Measurements from ENCODE around the gene ARMCX4.
"Not testable (repeated sequence)": the region's sequence is repeated elsewhere in the genome, so short reads cannot be mapped to it uniquely, and the experiment has no call there.

ARMCX4 gene

GRCh38 chrX:101485212-101485949 lies at the start of gene ARMCX4:
TSS of gene ARMCX4 (plus strand) at chrX:101485456. CDS start at chrX:101488590, 3,134 bp downstream.
- DNase-seq: peak; percentile 47 to 55

DNA sequence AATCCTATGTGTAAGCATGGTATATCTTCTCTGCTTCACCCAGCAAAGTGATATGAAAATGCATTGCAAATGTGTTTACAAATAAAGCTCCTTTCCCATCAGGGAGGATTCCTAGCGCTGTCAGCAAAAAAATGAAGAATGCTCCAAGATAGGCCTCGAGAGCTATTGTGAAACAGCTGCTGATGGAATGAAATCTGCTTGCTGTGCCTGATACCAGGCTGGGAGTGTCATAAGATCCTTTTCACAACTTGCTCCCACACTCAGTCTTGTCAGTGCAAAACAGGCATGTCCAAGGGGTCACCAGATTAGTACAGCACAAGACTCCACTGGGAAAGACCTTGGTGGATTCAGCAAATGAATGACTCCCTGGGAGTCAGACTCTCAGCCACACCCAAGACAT lies 43.2 kb upstream of the ARMCX4 start:
- no peak for DNase-seq

DNA sequence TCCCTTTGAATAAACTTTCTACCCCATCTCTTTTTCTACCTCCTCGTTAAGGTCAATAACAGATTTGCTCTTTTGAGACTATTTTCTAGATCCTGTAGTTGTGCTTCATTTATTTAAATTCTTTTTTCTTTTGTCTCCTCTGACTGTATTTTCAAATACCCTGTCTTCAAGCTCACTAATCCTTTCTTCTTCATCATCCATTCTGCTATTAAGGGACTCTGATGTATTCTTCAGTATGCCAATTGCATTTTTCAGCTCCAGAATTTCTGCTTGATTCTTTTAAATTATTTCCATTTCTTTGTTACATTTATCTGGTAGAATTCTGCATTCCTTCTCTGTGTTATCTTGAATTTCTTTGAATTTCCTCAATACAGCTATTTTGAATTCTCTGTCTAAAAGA lies 36.0 kb upstream of the ARMCX4 start:
- no peak for DNase-seq

- DNase-seq: no peak
Observed at GRCh38 chrX:101450085-101450484, 35.2 kb upstream of the ARMCX4 start.

DNA sequence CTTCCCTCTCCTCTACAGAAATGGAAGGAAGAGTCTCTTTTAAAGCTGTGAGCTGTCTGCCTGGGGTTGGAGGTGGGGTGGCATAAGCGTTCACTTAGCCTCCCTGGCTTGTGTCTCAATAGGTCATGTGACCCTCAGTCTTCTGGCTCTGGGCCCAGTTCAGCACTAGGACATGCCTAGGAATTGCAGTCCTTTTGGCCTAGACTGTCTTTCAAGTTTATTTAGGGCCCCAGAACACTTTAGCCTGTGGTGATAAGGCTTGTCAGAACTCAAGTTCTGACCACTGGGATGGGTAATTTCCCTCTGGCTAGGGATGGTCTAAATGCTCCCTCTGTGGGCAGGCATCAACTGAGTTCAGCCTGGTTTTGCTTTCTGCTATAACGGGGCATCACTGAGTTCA lies 34.3 kb upstream of the ARMCX4 start:
- no peak for DNase-seq

GRCh38 chrX:101452056-101452455 lies 33.2 kb upstream of the ARMCX4 start:
- DNase-seq: no peak

DNA sequence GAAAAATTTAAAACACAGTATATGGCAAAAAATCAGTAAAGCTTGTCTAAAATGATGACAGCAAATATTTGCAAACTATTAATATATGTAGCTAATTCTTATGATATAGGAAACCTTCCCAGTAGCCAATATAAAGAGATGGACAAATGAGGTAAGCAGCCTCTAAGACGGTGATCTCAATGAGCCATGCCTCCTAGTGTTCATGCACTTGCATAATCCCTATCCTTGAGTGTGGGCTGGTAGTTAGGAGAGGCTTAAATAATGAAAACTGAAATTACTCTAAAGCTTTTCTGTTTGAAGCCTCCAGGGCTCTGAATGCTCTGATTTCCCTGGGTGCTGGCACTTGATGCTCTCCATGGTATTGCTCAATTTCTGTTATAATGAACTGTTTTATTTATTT lies 24.6 kb upstream of the ARMCX4 start:
- no peak for DNase-seq

DNA sequence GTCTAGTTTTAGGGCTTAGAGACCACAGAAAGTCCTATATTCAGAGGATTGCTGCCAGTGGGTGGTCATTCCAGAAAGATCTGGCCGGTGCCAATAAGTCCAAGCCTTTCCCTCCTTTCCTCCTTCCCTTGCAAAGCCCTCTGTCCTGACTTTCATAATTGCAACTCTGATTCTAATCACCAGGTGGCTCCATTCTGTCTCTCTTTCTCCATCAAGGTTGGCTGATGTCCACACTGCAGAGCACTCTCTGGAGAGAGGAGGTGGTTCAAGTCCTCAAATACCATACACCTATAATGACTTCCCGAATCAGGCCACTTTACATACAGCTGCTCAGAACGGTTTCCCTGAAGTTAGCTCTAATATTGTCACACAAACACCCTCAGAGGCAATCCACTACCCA lies 22.4 kb upstream of the ARMCX4 start:
- no peak for DNase-seq

DNA sequence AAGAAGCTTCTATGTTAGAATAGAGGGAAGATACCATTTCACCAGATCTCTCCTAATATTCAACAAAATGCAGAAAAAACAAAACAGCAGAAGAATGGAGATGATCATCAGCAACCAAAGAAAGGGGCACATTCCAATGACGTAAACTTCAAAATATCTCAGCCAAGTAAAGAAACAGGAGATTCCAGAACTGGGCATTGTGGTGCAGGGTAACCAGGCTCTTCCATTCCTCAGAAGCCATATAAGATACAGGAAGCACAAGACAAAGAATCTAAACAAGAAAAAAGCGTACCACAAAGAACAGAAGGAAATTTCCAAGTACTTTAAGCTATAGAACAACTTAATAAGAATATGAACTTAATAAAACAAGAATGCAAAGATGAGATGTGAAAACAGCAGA lies 6.9 kb upstream of the ARMCX4 start:
- no peak for DNase-seq

DNA sequence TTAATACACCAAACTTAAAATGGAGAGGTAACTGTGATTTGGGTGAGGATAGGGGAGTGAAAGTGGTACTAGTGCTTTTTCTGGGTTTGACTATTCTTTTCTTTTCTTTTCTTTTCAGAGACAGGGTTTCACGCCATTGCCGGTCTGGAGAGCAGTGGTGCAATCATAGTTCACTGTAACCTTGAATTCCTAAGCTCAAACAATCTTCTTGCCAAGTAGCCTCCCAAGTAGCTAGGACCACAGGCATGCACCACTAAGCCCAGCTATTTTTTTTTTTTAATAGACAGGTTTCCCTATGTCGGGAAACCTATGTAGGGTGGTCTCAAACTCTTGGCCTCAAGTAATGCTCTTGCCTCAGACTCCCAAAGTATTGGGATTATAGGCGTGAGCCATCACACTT lies 3.0 kb upstream of the ARMCX4 start:
- DNase-seq: no peak

DNA sequence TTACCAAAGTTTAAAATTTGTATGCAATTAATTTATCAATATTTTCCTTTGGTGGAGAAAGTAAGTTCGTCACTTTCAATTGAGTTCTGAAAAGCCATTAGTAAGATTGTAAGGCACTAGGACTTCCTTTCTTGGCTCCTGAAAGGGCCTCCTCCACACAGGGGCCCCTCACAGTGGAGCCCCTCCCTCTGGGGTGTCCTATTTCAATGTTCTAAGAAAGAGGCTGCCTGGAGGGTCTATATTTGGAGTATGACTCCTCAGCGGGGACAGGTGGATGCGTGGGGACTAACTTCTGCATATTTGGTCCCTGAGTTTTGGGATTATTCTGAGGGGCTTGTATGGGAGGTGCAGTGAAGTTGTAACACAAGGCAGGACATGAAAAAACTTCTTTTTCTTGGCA lies 1.6 kb upstream of the ARMCX4 start:
- DNase-seq: no peak

- no peak for DNase-seq
Observed at GRCh38 chrX:101484135-101484534, 1.1 kb upstream of the ARMCX4 start.

DNA sequence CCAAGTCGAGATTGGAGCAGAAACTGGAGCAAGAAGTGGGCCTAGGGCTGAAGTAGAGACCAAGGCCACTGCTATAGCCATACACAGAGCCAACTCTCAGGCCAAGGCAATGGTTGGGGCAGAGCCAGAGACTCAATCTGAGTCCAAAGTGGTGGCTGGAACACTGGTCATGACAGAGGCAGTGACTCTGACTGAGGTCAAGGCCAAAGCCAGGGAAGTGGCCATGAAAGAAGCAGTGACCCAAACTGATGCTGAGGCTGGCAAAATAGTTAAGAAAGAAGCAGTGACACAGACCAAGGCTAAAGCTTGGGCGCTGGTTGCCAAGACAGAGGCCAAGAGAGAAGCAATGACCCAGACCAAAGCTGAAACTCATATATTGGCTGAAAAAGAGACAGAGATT lies 3.5 kb downstream of the ARMCX4 start:
- DNase-seq: no peak

- DNase-seq: no peak
Observed at GRCh38 chrX:101491943-101492342, 6.7 kb downstream of the ARMCX4 start.

DNA sequence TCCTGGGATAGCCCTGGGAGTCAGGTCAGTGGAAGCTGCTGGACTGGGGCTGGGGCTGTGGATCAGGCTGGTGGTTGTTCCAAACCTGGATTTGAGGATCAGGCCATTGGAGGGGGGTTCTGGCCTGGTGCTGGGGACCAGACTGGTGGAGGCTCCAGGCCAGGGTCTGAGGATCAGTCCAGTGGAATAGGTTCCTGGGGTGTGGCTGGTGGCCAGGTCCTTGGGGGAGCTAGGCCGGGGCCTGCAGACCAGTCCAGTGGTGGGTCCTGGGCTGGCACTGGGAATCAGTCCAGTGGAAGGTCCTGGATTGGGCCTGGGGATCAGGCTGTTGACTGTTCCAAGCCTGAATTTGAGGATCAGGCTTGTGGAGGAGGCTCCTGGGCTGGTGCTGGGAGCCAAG lies 8.0 kb downstream of the ARMCX4 start:
- no peak for DNase-seq

- DNase-seq: not testable (repeated sequence)
Observed at GRCh38 chrX:101502929-101503328, 17.7 kb downstream of the ARMCX4 start.

DNA sequence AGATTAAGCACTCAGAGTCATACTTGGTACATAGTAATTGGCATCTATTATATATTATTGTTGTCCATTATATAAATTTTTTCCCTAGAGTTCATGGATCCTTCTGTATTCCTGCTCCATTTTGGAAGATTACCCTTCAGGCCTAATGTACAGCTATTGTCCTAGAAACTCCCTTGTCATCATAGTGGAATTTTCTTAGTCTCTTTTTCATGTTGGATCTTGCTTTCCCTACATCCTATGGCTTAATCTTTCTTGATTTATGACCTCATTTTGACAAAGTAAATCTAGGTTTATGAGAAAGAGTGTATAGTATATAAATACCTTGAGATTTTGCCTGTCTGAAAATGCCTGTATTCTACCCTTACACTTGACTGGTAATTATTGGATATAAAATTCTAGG lies 22.1 kb downstream of the ARMCX4 start:
- DNase-seq: no peak

- DNase-seq: no peak
Observed at GRCh38 chrX:101507986-101508385, 22.7 kb downstream of the ARMCX4 start.

DNA sequence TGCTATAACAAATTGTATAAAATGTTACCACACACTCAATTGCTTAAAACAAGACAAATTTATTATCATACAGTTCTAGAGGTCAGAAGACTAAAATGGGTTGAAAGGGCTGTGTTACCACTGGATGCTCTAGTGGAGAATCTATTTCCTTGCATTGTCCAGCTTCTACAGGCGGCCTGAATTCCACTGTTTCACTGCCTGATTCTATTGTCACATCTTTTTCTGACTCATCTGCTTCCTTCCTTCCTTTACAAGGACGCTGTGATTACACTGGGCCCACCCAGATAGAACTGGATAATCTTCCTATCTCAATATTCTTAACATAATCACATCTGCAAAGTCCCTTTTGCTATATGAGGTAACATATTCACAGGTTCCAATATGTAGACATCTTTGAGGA lies 45.7 kb downstream of the ARMCX4 start:
- no peak for DNase-seq

Data from CD4-positive, alpha-beta T cell treated with Interleukin-4 for 1 hour (primary cell).